DND-41 (cell line): ENCODE measurements around the gene ARID3C.

Experiments used
- ATAC-seq: fragments of 200-7000 bp; cut with Tn5 transposase; 3 replicates; pipeline ENCODE4 v1.9.1; 2021; ENCODE audit warnings: low read depth; ENCODE audit not compliant: insufficient read depth
- DNase-seq: peaks from one replicate; pipeline ENCODE4 v3.0.0-alpha.2; 2020
- H2AFZ ChIP-seq: 2 replicates; pipeline ENCODE4 v1.6.0; 2012; ENCODE audit warnings: low read depth, low read length
- H3K27ac ChIP-seq: 2 replicates; pipeline ENCODE4 v1.5.1; 2012; ENCODE audit warnings: low read length, inconsistent platforms
- H3K27me3 ChIP-seq: fragments of 200-600 bp; sonication (generic); 2 replicates; pipeline ENCODE4 v1.6.0; 2012; ENCODE audit warnings: low read length, mild to moderate bottlenecking, inconsistent platforms; ENCODE audit not compliant: insufficient read depth, poor library complexity
- H3K36me3 ChIP-seq: 2 replicates; pipeline ENCODE4 v1.5.1; 2012; ENCODE audit warnings: low read length, inconsistent platforms; ENCODE audit not compliant: insufficient read depth
- H3K4me1 ChIP-seq: 2 replicates; pipeline ENCODE4 v1.5.1; 2012; ENCODE audit warnings: mild to moderate bottlenecking, low read length; ENCODE audit not compliant: insufficient read depth
- H3K4me2 ChIP-seq: 2 replicates; pipeline ENCODE4 v1.6.0; 2012; ENCODE audit warnings: mild to moderate bottlenecking, moderate library complexity, low read length, inconsistent platforms; ENCODE audit not compliant: insufficient read depth
- H3K4me3 ChIP-seq, 2 experiments: fragments of 200-600 bp in 1 of 2; shearing (Covaris generic) in 1 of 2; 2 replicates each; pipeline ENCODE4 v1.5.1; 2012 to 2016; ENCODE audit warnings: inconsistent platforms in 2 of 2, low read length in 2 of 2, mild to moderate bottlenecking in 2 of 2, low read depth in 1 of 2, moderate library complexity in 1 of 2
- H3K79me2 ChIP-seq: 2 replicates; pipeline ENCODE4 v1.6.0; 2012; ENCODE audit warnings: low read length, inconsistent platforms; ENCODE audit not compliant: insufficient read depth
- H3K9ac ChIP-seq: 2 replicates; pipeline ENCODE4 v1.6.0; 2012; ENCODE audit warnings: low read depth, mild to moderate bottlenecking, inconsistent platforms, low read length, moderate library complexity
- H3K9me3 ChIP-seq: 2 replicates; pipeline ENCODE4 v1.5.1; 2012; ENCODE audit warnings: low read length, moderate library complexity, mild to moderate bottlenecking, inconsistent platforms; ENCODE audit not compliant: insufficient read depth, severe bottlenecking
- H4K20me1 ChIP-seq: 2 replicates; pipeline ENCODE4 v1.6.0; 2012; ENCODE audit warnings: low read length; ENCODE audit not compliant: insufficient read depth
- CTCF ChIP-seq: IDR thresholded peaks from 2 replicates; pipeline ENCODE4 v1.5.1; 2012; ENCODE audit warnings: borderline replicate concordance, low read length, moderate library complexity, mild to moderate bottlenecking; ENCODE audit not compliant: poor library complexity, severe bottlenecking; ENCODE audit errors: extremely low read depth
- EZH2 ChIP-seq: IDR thresholded peaks from 3 replicates; pipeline ENCODE4 v1.6.1; 2012; ENCODE audit warnings: borderline replicate concordance, low read depth, mild to moderate bottlenecking, moderate library complexity, low read length, inconsistent platforms; ENCODE audit not compliant: severe bottlenecking

Gene ARID3C

GRCh38 chr9:34653151-34654072 is 24.5 kb upstream of the ARID3C start:
- H3K4me3 ChIP-seq: no peak overlapping the region
- no peaks in the 10 kb centered on the region for H3K79me2 ChIP-seq
- no peak for DNase-seq
- no peak overlapping the region for H2AFZ ChIP-seq
- H3K9me3 ChIP-seq: no peaks in the 10 kb centered on the region
- H3K4me2 ChIP-seq: no peak overlapping the region
- H4K20me1 ChIP-seq: no peaks in the 10 kb centered on the region
- H3K27me3 ChIP-seq: no peaks in the 10 kb centered on the region
- H3K36me3 ChIP-seq: peaks cover 19% of the 10 kb centered on the region
- no peak overlapping the region for H3K27ac ChIP-seq
- peaks cover 4% of the 10 kb centered on the region; the same call in 1 of the 2 replicates for H3K4me1 ChIP-seq
- TF ChIP-seq CTCF: no peak
- H3K9ac ChIP-seq: no peak overlapping the region
- 0 out of 3 replicates have a peak, but pooled peaks have one; percentile 10 for ATAC-seq

GRCh38 chr9:34652602-34653000 is 23.7 kb upstream of the ARID3C start:
- TF ChIP-seq CTCF (no peak), EZH2 (no peak)
- ATAC-seq (no peak), DNase-seq (no peak)
- peaks cover 27% of the 10 kb centered on the region for H3K36me3 ChIP-seq
- H3K4me1 ChIP-seq: peaks cover 12% of the 10 kb centered on the region
- H3K9me3 ChIP-seq: no peaks in the 10 kb centered on the region
- H2AFZ ChIP-seq: no peak overlapping the region
- H4K20me1 ChIP-seq: no peaks in the 10 kb centered on the region
- no peak overlapping the region for H3K9ac ChIP-seq
- no peak overlapping the region for H3K4me2 ChIP-seq
- H3K27ac ChIP-seq: no peak overlapping the region
- peaks cover 5% of the 10 kb centered on the region for H3K79me2 ChIP-seq
- no peak overlapping the region for H3K4me3 ChIP-seq
- no peaks in the 10 kb centered on the region for H3K27me3 ChIP-seq

- ATAC-seq (no peak; the same call in 2 of the 3 replicates), DNase-seq (no peak)
- Histone ChIP-seq H3K4me3 (no peak within 1 kb of the TSS), H3K27ac (no peak within 1 kb of the TSS), H3K27me3 (no peaks in the 10 kb centered on the region), H3K4me1 (peaks cover 17% of the 10 kb centered on the region), H3K9ac (no peak within 1 kb of the TSS), H3K36me3 (peaks cover 28% of the 10 kb centered on the region), H2AFZ (no peak within 1 kb of the TSS), H4K20me1 (0 out of 2 replicates have a peak, but pooled peaks cover 2% of the 10 kb centered on the region), H3K79me2 (peaks cover 11% of the 10 kb centered on the region), H3K9me3 (no peaks in the 10 kb centered on the region), H3K4me2 (no peak within 1 kb of the TSS)
- no peak for TF ChIP-seq EZH2
- TF ChIP-seq CTCF: no peak
These were observed 23.2 kb upstream of the ARID3C start, which contains the start of gene IL11RA for GRCh38 chr9:34651876-34652601. TSS of gene IL11RA (plus strand) at chr9:34652185. CDS start at chr9:34655218, 3,033 bp downstream.
